ENCODE measurements around the gene CD274. TPM values are rescaled to one million over a fixed set of nuclear protein-coding genes. Genes with fewer than 3 reads are reported as not detected.

The CD274 gene
- total RNA-seq, 1 experiment from 2014 or later = not detected

DNA sequence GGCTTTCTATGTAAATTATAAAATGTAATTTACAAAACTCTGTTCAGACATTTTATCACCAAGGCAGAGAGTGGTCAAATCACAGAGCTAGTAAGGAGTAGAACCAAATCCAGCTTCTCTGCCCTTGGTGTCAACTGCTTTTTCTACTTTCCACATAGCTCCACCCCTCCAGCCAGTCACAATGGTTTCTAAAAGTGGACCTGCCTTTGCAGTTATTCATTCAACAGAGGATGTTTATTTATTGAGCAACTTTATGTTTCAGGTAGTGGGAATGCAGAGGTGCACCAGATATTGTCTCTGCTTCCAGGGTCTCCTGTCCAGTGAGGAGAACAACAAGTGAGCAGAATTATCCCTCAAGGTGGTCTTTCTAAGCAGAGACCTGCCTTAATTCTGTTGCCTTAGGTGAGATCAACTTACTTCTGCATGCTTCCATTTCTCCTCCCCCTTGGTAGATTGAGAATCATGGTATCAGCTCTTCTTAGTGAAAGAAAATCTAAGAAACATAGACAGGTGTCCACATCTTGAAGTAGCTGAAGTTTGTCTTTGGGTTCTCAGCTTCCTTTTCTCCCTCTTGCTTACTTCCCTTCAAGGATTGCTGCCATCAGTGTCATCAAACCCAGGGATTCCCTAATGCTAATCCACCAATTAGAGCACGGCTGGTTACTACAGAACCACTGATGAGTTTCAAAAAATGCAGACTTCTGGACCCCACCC, 42.8 kb downstream of the CD274 start:
- H3K4me2 ChIP-seq (ENCODE audit: insufficient read depth, insufficient read length, low read length) = no peak overlapping the region
- H3K14ac ChIP-seq (ENCODE audit: insufficient read depth, low read length) = no peak overlapping the region
- no peak overlapping the region for H2BK20ac ChIP-seq (ENCODE audit: low read depth, low read length, poor library complexity, severe bottlenecking)
- Mint-ChIP-seq H3K4me1 (peaks cover 14 to 15% of the 10 kb centered on the region in 2 experiments), H3K4me3 (no peak overlapping the region), H3K9me3 (peaks cover 0 to 3% of the 10 kb centered on the region in 2 experiments; a peak in 2 of 5 replicates), H3K27ac (no peak overlapping the region), H3K36me3 (ENCODE audit: insufficient read depth in 1 of 3, low read depth in 3 of 3) (no peaks in the 10 kb centered on the region), H3K27me3 (ENCODE audit: low read depth) (no peaks in the 10 kb centered on the region)
- H2AK5ac ChIP-seq (ENCODE audit: insufficient read length, low read length) = no peak overlapping the region
- no peak overlapping the region for H2BK15ac ChIP-seq (ENCODE audit: low read depth, low read length)
- H2BK12ac ChIP-seq (ENCODE audit: insufficient read length, low read depth, low read length) = no peak overlapping the region
- H3K27me3 ChIP-seq (ENCODE audit: insufficient read depth, low read length) = no peaks in the 10 kb centered on the region
- no peak overlapping the region for H2BK5ac ChIP-seq (ENCODE audit: insufficient read length, low read length)
- no peaks in the 10 kb centered on the region for H3K23me2 ChIP-seq (ENCODE audit: insufficient read length, low read depth, low read length, poor library complexity, severe bottlenecking)
- H3K27ac ChIP-seq (ENCODE audit: insufficient read length, low read depth, low read length) = no peak overlapping the region
- no peak overlapping the region for H2BK120ac ChIP-seq (ENCODE audit: low read depth, low read length, poor library complexity, severe bottlenecking)
- no peaks in the 10 kb centered on the region for H3K4me1 ChIP-seq (ENCODE audit: insufficient read depth, low read length)
- H2AFZ ChIP-seq (ENCODE audit: low read length) = no peak overlapping the region
- no peak overlapping the region for H4K91ac ChIP-seq (ENCODE audit: insufficient read length, low read depth, low read length)
- no peaks in the 10 kb centered on the region for H3K9me3 ChIP-seq (ENCODE audit: control insufficient read depth, low read depth, low read length)
- H3K23ac ChIP-seq (ENCODE audit: insufficient read length, low read depth, low read length) = no peak overlapping the region
- TF ChIP-seq, protein P1, sequence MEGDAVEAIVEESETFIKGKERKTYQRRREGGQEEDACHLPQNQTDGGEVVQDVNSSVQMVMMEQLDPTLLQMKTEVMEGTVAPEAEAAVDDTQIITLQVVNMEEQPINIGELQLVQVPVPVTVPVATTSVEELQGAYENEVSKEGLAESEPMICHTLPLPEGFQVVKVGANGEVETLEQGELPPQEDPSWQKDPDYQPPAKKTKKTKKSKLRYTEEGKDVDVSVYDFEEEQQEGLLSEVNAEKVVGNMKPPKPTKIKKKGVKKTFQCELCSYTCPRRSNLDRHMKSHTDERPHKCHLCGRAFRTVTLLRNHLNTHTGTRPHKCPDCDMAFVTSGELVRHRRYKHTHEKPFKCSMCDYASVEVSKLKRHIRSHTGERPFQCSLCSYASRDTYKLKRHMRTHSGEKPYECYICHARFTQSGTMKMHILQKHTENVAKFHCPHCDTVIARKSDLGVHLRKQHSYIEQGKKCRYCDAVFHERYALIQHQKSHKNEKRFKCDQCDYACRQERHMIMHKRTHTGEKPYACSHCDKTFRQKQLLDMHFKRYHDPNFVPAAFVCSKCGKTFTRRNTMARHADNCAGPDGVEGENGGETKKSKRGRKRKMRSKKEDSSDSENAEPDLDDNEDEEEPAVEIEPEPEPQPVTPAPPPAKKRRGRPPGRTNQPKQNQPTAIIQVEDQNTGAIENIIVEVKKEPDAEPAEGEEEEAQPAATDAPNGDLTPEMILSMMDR (conservative IDR thresholded peaks at IDR 0.05) = no peak
- H3K79me1 ChIP-seq (ENCODE audit: insufficient read depth, low read depth, low read length, poor library complexity, severe bottlenecking) = no peaks in the 10 kb centered on the region
- H3K18ac ChIP-seq (ENCODE audit: insufficient read length, low read depth, low read length) = no peak overlapping the region
- H4K5ac ChIP-seq (ENCODE audit: insufficient read length, low read depth, low read length) = no peak overlapping the region
- H4K8ac ChIP-seq (replicated peaks; ENCODE audit: insufficient read length, low read depth, low read length) = no peak overlapping the region
- no peak overlapping the region for H3K56ac ChIP-seq (ENCODE audit: insufficient read length, low read depth, low read length)
- H4K20me1 ChIP-seq (ENCODE audit: control insufficient read depth, insufficient read depth, insufficient read length) = no peaks in the 10 kb centered on the region
- WGBS (ENCODE audit: extremely low coverage, insufficient read length, low lambda C conversion rate) = no CpG with 5 or more reads among the region's 1 CpG
- DNase-seq = no peak
- H3K79me2 ChIP-seq (ENCODE audit: insufficient read depth, low read length) = no peaks in the 10 kb centered on the region; the same call in 1 of the 2 replicates
- H3K4ac ChIP-seq (ENCODE audit: low read depth, low read length) = no peak overlapping the region
- H3T11ph ChIP-seq (ENCODE audit: low read length) = no peak overlapping the region
- H3K9ac ChIP-seq (ENCODE audit: extremely low read depth, insufficient read length, low read length) = no peak overlapping the region

Measured in H9 (cell line).